ENCODE results near the gene ARHGAP6. TPM values are rescaled to one million over a fixed set of nuclear protein-coding genes. Genes with fewer than 3 reads are reported as not detected.

ARHGAP6 gene
- polyA plus RNA-seq, 1 experiment = 1.3 TPM

GRCh38 chrX:11551151-11551550, 114.6 kb downstream of the ARHGAP6 start:
- TF ChIP-seq, protein P1, sequence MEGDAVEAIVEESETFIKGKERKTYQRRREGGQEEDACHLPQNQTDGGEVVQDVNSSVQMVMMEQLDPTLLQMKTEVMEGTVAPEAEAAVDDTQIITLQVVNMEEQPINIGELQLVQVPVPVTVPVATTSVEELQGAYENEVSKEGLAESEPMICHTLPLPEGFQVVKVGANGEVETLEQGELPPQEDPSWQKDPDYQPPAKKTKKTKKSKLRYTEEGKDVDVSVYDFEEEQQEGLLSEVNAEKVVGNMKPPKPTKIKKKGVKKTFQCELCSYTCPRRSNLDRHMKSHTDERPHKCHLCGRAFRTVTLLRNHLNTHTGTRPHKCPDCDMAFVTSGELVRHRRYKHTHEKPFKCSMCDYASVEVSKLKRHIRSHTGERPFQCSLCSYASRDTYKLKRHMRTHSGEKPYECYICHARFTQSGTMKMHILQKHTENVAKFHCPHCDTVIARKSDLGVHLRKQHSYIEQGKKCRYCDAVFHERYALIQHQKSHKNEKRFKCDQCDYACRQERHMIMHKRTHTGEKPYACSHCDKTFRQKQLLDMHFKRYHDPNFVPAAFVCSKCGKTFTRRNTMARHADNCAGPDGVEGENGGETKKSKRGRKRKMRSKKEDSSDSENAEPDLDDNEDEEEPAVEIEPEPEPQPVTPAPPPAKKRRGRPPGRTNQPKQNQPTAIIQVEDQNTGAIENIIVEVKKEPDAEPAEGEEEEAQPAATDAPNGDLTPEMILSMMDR (IDR thresholded peaks at IDR 0.05; ENCODE audit: insufficient read depth, low read depth, low read length) = no peak
- DNase-seq (ENCODE audit: low read depth) = no peak
- H3K27me3 ChIP-seq (ENCODE audit: control insufficient read depth, insufficient read depth, low read length) = no peaks in the 10 kb centered on the region
- ChIA-PET POLR2A (no interaction called here), CTCF (no interaction called here)
- H3K4me3 ChIP-seq (ENCODE audit: low read depth, low read length) = no peak overlapping the region
- no peaks in the 10 kb centered on the region for H3K36me3 ChIP-seq (ENCODE audit: control insufficient read depth, insufficient read depth, low read length)

DNA sequence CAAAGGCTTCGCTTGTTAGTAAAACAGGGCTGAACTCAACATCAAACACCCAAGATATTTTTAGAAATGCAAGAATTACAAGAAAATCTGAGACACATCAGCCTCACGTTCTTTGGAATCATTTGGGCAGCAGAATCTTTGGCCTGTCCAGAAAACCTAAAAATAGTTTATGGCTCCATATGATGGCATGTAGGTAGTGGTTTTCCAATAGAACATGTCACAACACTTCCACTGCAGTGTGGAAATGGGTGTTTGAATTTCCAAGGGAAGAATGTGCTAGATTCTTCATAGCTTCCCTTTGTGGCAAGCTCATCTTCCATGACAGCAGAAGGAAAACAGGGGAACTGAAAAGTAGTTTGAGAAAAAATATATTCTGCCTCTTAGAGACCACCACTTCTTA, 118.8 kb downstream of the ARHGAP6 start:
- ChIA-PET POLR2A (no interaction called here), CTCF (interaction anchor here (1.3 kb wide), 1 partner anchor 11 kb away, joined by 3 read pairs; no protein-coding TSS in a partner anchor)
- no peak for DNase-seq (ENCODE audit: low read depth)
- TF ChIP-seq, protein P1 (IDR thresholded peaks at IDR 0.05; ENCODE audit: insufficient read depth, low read depth, low read length) = no peak
- Histone ChIP-seq H3K27me3 (ENCODE audit: control insufficient read depth, insufficient read depth, low read length) (no peaks in the 10 kb centered on the region), H3K36me3 (ENCODE audit: control insufficient read depth, insufficient read depth, low read length) (no peaks in the 10 kb centered on the region), H3K4me3 (ENCODE audit: low read depth, low read length) (no peak overlapping the region)

DNA sequence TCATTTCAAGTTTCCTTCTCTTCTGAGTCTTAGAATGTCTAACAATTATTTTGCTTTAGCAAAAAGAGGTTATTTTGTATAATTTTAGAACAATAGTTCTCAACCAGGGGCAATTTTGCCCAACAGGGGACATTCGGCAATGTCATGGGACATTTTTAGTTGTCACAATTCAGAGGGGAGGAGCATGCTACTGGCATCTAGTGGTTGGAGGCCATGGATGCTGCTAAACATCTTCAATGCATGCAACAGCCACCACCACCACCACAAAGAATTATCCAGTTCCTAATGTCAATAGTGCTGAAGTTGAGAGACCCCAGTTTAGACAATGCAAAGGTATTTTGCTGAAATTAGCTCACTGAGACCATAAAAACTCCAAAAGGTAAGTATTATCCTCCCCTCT, 122.5 kb downstream of the ARHGAP6 start:
- DNase-seq (ENCODE audit: low read depth) = no peak
- TF ChIP-seq, protein P1 (IDR thresholded peaks at IDR 0.05; ENCODE audit: insufficient read depth, low read depth, low read length) = no peak
- H3K4me3 ChIP-seq (ENCODE audit: low read depth, low read length) = no peak overlapping the region
- ChIA-PET POLR2A (no interaction called here), CTCF (no interaction called here)
- H3K27me3 ChIP-seq (ENCODE audit: control insufficient read depth, insufficient read depth, low read length) = no peaks in the 10 kb centered on the region
- no peaks in the 10 kb centered on the region for H3K36me3 ChIP-seq (ENCODE audit: control insufficient read depth, insufficient read depth, low read length)

DNA sequence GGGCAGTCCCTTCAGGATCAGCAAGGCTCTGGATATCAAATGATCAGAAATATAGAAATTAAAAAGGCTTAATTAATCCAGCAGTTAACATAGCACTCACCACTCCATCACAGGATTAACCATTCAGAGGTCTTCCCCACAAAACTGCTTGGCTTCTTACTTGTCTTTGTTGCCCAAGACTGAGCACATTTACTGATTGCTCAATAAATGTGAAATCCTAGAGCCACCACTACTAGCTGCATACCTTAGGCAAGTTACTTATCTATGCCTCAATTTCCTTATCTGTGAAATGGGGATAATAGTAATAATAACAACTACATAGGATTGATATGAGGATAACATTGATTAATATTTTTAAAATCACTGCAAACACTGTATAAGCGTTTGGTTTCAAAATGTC, 124.2 kb downstream of the ARHGAP6 start:
- H3K4me3 ChIP-seq (ENCODE audit: low read depth, low read length) = no peak overlapping the region
- no peaks in the 10 kb centered on the region for H3K36me3 ChIP-seq (ENCODE audit: control insufficient read depth, insufficient read depth, low read length)
- CTCF ChIA-PET = interaction anchor here (1.2 kb wide), 1 partner anchor 230 kb away, joined by 3 read pairs; no protein-coding TSS in a partner anchor
- TF ChIP-seq, protein P1 (IDR thresholded peaks at IDR 0.05; ENCODE audit: insufficient read depth, low read depth, low read length) = no peak
- DNase-seq (ENCODE audit: low read depth) = no peak
- no peaks in the 10 kb centered on the region for H3K27me3 ChIP-seq (ENCODE audit: control insufficient read depth, insufficient read depth, low read length)
- POLR2A ChIA-PET = no interaction called here

DNA sequence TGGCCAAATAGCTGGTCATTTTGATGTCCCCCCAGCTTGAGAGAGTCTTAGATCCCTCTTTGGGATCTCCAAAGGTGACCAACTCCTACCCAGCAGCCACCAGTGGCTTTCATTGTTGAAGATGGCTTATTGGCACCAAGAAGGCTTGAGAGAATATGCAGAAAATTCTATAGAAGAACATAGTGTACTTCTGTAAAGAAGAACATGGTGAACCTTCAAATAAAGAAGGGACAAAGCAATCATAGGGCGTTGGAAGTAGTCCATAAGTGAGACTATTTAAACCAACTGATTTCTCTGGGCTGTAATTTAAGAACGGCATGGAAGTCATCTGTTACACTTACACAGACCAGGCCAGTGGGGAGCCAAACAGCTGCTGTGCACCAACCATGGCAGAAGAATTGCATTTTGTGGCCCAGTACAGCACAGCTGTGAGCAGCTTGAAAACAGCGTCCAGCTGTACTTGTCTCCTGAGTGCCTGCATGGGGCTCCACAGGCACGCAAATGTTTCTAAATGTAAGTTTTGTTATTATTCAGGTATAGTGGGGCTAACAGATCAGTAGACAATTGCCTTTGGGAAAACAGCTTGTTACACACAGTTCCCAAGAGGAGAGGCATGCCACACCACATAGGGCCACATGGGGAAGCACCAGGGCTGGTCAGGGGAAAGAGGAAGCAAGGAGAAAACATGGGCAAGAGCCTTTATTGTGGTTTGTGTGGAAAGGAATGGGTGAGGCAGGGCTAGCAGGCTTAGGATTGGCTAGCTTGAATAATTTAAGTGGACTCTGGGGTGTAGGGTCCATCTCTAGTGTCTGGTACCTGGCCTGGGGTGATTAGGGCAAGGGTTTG, 125.0 kb downstream of the ARHGAP6 start:
- no peaks in the 10 kb centered on the region for H3K27me3 ChIP-seq (ENCODE audit: control insufficient read depth, insufficient read depth, low read length)
- ChIA-PET POLR2A (no interaction called here), CTCF (interaction anchor here (1.2 to 2.5 kb wide), 2 partner anchors 231 to 233 kb away, joined by 3 to 8 read pairs; no protein-coding TSS in a partner anchor)
- DNase-seq (ENCODE audit: low read depth) = no peak
- no peaks in the 10 kb centered on the region for H3K36me3 ChIP-seq (ENCODE audit: control insufficient read depth, insufficient read depth, low read length)
- TF ChIP-seq, protein P1 (IDR thresholded peaks at IDR 0.05; ENCODE audit: insufficient read depth, low read depth, low read length) = no peak
- no peak overlapping the region for H3K4me3 ChIP-seq (ENCODE audit: low read depth, low read length)

All from BJ (cell line).